GM18861 (cell line): Measurements from ENCODE around the gene LMBR1L.
"Not testable (repeated sequence)": the region's sequence is repeated elsewhere in the genome, so short reads cannot be mapped to it uniquely, and the experiment has no call there.

Experiments
- ATAC-seq: cut with Tn5 transposase; IDR thresholded peaks from one replicate; pipeline ENCODE4 v1.9.1; 2021; ENCODE audit not compliant: unreplicated experiment

Gene LMBR1L

GRCh38 chr12:49088150-49088931, 22.3 kb downstream of the LMBR1L start:
- ATAC-seq = peak; percentile 93

GRCh38 chr12:49086116-49086515, 24.5 kb downstream of the LMBR1L start:
- no peak for ATAC-seq

GRCh38 chr12:49084438-49084837, 26.2 kb downstream of the LMBR1L start:
- ATAC-seq = no peak

- ATAC-seq = no peak
Measured at GRCh38 chr12:49079793-49080192, 30.9 kb downstream of the LMBR1L start.

- ATAC-seq = no peak
Measured at GRCh38 chr12:49070971-49071370, 39.7 kb downstream of the LMBR1L start.

GRCh38 chr12:49069507-49070346, 40.9 kb downstream of the LMBR1L start, which contains the start of gene RHEBL1:
Gene RHEBL1, minus strand, starts transcription at chr12:49069979. Its CDS starts 194 bp downstream, at chr12:49069785.
- ATAC-seq = peak; percentile 94

GRCh38 chr12:49068879-49069506, 41.7 kb downstream of the LMBR1L start:
- ATAC-seq = no peak

- no peak for ATAC-seq
Measured at GRCh38 chr12:49066120-49066519, 44.5 kb downstream of the LMBR1L start.

- ATAC-seq = no peak
Measured at GRCh38 chr12:49064767-49065152, 45.9 kb downstream of the LMBR1L start.

- ATAC-seq = not testable (repeated sequence)
Measured at GRCh38 chr12:49061916-49062315, 48.7 kb downstream of the LMBR1L start.

GRCh38 chr12:49061157-49061650, 49.4 kb downstream of the LMBR1L start:
- no peak for ATAC-seq

- no peak for ATAC-seq
Measured at GRCh38 chr12:49060237-49061156, 50.1 kb downstream of the LMBR1L start, which contains the start of gene KMT2D. Gene KMT2D, minus strand, starts transcription at chr12:49060794. Its CDS starts 5,470 bp downstream, at chr12:49055324.

GRCh38 chr12:49059299-49060171, 51.1 kb downstream of the LMBR1L start:
- ATAC-seq = no peak

GRCh38 chr12:49059045-49059298, 51.7 kb downstream of the LMBR1L start:
- no peak for ATAC-seq

- no peak for ATAC-seq
Measured at GRCh38 chr12:49058366-49059044, 52.1 kb downstream of the LMBR1L start.

GRCh38 chr12:49057888-49058287, 52.8 kb downstream of the LMBR1L start:
- ATAC-seq = no peak

GRCh38 chr12:49055978-49056754, 54.5 kb downstream of the LMBR1L start:
- peak; percentile 78 for ATAC-seq

- no peak for ATAC-seq
Measured at GRCh38 chr12:49055092-49055491, 55.6 kb downstream of the LMBR1L start.
